ENCODE data around the gene LIMK1.

DNA sequence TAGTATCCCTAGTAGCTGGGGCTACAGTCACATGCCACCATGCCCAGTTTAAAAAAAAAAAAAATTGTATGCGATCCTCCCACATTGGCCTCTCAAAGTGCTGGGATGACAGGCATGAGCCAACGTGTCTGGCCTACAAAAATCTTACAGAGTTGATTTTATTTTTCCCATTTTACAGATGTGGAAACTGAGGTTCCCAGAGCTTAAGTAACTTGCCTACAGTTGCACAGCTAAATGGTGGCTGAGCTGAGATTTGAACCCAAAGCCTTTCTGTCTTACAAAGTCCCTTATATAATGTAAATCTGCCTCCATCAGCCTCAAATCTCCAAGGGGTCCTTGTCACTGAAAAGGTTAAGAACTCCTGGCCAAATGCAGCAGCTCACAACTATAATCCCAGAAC is 24.6 kb upstream of the LIMK1 start:
- TF ChIP-seq EZH2 (IDR thresholded peaks at IDR 0.05; ENCODE audit: borderline replicate concordance): no peak
- TF ChIP-seq, protein P1, sequence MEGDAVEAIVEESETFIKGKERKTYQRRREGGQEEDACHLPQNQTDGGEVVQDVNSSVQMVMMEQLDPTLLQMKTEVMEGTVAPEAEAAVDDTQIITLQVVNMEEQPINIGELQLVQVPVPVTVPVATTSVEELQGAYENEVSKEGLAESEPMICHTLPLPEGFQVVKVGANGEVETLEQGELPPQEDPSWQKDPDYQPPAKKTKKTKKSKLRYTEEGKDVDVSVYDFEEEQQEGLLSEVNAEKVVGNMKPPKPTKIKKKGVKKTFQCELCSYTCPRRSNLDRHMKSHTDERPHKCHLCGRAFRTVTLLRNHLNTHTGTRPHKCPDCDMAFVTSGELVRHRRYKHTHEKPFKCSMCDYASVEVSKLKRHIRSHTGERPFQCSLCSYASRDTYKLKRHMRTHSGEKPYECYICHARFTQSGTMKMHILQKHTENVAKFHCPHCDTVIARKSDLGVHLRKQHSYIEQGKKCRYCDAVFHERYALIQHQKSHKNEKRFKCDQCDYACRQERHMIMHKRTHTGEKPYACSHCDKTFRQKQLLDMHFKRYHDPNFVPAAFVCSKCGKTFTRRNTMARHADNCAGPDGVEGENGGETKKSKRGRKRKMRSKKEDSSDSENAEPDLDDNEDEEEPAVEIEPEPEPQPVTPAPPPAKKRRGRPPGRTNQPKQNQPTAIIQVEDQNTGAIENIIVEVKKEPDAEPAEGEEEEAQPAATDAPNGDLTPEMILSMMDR (IDR thresholded peaks at IDR 0.05; ENCODE audit: poor library complexity): no peak
